Testis (tissue), 3 donors: ENCODE data around the gene ZKSCAN8. TPM values are rescaled to one million over a fixed set of nuclear protein-coding genes. Genes with fewer than 3 reads are reported as not detected.

Source experiments
- DNase-seq: peaks from one replicate; pipeline ENCODE4 v3.0.0-alpha.2; 2019
- H3K27ac ChIP-seq, 2 donors: fragments of 200-600 bp; sonication (generic); one replicate each; pipeline ENCODE4 v1.5.1; 2019
- H3K27me3 ChIP-seq: fragments of 200-600 bp; sonication (generic); one replicate; pipeline ENCODE4 v1.5.1; 2019
- H3K36me3 ChIP-seq: fragments of 200-600 bp; sonication (generic); one replicate; pipeline ENCODE4 v1.5.1; 2017; ENCODE audit warnings: low read depth; ENCODE audit errors: missing control alignments
- H3K4me1 ChIP-seq: fragments of 200-600 bp; sonication (generic); one replicate; pipeline ENCODE4 v1.5.1; 2019
- H3K4me3 ChIP-seq, 2 donors: fragments of 200-600 bp; sonication (generic); one replicate each; pipeline ENCODE4 v1.5.1; 2017 to 2019
- H3K9me3 ChIP-seq: fragments of 200-600 bp; sonication (generic); one replicate; pipeline ENCODE4 v1.5.1; 2017
- POLR2A ChIP-seq: fragments of 450-650 bp; IDR thresholded peaks from one replicate; pipeline ENCODE4 v1.6.1; 2017; ENCODE audit warnings: antibody characterized with exemption, mild to moderate bottlenecking, moderate library complexity
- WGBS, 2 donors: methylation state at CpG; one replicate each; pipeline ENCODE4 v1.1.5; 2018; 5-methylcytosine and 5-hydroxymethylcytosine counted together
- intact Hi-C: fragments of 100-400 bp; cut with DNase I; formaldehyde crosslinking; loops from one replicate; pipeline ENCODE4 v1.15.1; 2023; ENCODE audit warnings: low total_unique reads
- polyA plus RNA-seq: library from polyadenylated mRNA; stranded (reverse); fragments of 350-450 nt; fragmentation: Illumina TruSeq; extraction: RNeasy Lipid Tissue Mini Kit (QIAGEN cat#74804); gene quantifications from one replicate; pipeline ENCODE4 v1.2.3, GENCODE V29; 2014; ENCODE audit warnings: low read depth, low replicate concordance; ENCODE audit not compliant: insufficient read depth
- total RNA-seq, 2 donors: library from RNA; depleted of rRNA; stranded (reverse); fragments of >200 nt; gene quantifications; one replicate each; pipeline ENCODE4 v1.2.3, GENCODE V29; 2016
- TF ChIP-seq, protein P1 (sequence below), 3 experiments: fragments of 450-650 bp in 2 of 3; fragments of 200-600 bp in 1 of 3; sonication (generic) in 1 of 3; IDR thresholded peaks; one replicate each; pipeline ENCODE4 v1.5.1; 2016 to 2019; ENCODE audit warnings: antibody characterized with exemption in 3 of 3, mild to moderate bottlenecking in 2 of 3, moderate library complexity in 1 of 3

The ZKSCAN8 gene
- total and polyA plus RNA-seq, 3 donors from 2014 or later: 20.9 to 36.4 (median 34.1) TPM

DNA sequence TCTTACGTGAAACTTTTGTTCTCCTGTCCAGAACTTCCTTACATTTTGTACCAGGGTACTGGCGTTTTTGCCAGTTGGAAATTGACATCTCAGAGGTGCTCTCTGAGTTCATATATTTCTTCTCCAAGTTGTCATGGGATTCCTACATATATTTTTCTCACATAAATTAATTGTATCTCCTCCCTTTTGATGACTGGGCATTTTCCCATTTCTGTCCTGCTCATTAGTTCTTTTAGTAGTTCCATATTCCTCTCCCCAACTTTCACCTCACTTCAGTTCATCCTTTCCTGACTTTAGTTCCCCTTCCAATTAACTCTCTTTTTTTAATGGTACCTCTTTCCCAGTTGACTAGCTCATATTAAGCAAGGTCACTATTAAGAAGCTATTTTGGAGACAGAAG, 10.8 kb downstream of the ZKSCAN8 start:
- Histone ChIP-seq H3K4me1 (no peaks in the 10 kb centered on the region), H3K9me3 (no peaks in the 10 kb centered on the region), H3K4me3 (no peak overlapping the region), H3K36me3 (no peaks in the 10 kb centered on the region), H3K27ac (no peak overlapping the region), H3K27me3 (no peaks in the 10 kb centered on the region)
- intact Hi-C loops: no loop called here
- DNase-seq: no peak
- no peak for TF ChIP-seq POLR2A
- TF ChIP-seq, protein P1, sequence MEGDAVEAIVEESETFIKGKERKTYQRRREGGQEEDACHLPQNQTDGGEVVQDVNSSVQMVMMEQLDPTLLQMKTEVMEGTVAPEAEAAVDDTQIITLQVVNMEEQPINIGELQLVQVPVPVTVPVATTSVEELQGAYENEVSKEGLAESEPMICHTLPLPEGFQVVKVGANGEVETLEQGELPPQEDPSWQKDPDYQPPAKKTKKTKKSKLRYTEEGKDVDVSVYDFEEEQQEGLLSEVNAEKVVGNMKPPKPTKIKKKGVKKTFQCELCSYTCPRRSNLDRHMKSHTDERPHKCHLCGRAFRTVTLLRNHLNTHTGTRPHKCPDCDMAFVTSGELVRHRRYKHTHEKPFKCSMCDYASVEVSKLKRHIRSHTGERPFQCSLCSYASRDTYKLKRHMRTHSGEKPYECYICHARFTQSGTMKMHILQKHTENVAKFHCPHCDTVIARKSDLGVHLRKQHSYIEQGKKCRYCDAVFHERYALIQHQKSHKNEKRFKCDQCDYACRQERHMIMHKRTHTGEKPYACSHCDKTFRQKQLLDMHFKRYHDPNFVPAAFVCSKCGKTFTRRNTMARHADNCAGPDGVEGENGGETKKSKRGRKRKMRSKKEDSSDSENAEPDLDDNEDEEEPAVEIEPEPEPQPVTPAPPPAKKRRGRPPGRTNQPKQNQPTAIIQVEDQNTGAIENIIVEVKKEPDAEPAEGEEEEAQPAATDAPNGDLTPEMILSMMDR (IDR thresholded peaks at IDR 0.05): no peak
- 87 to 93% methylated on average over 2 of the region's 2 CpGs for WGBS, 2 donors

DNA sequence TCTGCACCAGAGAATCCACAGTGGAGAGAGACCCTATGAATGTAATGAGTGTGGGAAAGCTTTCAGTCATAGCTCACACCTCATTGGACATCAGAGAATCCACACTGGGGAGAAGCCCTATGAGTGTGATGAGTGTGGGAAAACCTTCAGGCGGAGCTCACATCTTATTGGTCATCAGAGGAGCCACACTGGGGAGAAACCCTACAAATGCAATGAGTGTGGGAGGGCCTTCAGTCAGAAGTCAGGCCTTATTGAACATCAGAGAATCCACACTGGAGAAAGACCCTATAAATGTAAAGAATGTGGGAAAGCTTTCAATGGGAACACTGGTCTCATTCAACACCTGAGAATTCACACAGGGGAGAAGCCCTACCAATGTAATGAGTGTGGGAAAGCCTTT, 11.9 kb downstream of the ZKSCAN8 start:
- 91 to 93% methylated on average over 1 of the region's 1 CpG for WGBS, 2 donors
- no peak for TF ChIP-seq POLR2A
- TF ChIP-seq, protein P1 (IDR thresholded peaks at IDR 0.05): no peak
- no peak for DNase-seq
- H3K36me3 ChIP-seq: no peaks in the 10 kb centered on the region
- no peaks in the 10 kb centered on the region for H3K9me3 ChIP-seq
- H3K4me3 ChIP-seq: no peak overlapping the region
- H3K4me1 ChIP-seq: no peaks in the 10 kb centered on the region
- no peaks in the 10 kb centered on the region for H3K27me3 ChIP-seq
- intact Hi-C loops: no loop called here
- H3K27ac ChIP-seq: no peak overlapping the region

DNA sequence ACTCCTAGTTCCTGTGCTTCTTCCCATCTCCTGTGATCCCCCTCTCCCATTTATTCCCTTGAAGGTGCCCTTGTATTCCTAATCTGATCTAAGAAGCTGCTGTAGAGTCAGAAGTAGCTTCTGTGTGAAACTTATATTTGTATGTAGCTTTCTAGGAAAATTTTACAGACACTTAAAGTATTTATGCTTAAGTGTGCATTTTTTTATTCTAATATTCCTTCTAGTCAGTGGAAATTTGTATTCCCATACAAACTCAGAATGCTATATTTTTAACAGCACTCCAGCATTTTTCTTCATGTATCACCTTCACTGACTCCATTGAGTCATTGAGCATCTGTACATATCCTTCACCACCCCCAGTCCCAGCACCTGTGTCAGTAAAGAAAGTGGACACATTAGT, 12.7 kb downstream of the ZKSCAN8 start:
- TF ChIP-seq, protein P1 (IDR thresholded peaks at IDR 0.05): no peak
- H3K4me3 ChIP-seq: no peak overlapping the region
- H3K9me3 ChIP-seq: no peaks in the 10 kb centered on the region
- H3K4me1 ChIP-seq: no peaks in the 10 kb centered on the region
- H3K27ac ChIP-seq: no peak overlapping the region
- H3K27me3 ChIP-seq: no peaks in the 10 kb centered on the region
- H3K36me3 ChIP-seq: no peaks in the 10 kb centered on the region
- intact Hi-C loops: no loop called here
- no peak for DNase-seq

DNA sequence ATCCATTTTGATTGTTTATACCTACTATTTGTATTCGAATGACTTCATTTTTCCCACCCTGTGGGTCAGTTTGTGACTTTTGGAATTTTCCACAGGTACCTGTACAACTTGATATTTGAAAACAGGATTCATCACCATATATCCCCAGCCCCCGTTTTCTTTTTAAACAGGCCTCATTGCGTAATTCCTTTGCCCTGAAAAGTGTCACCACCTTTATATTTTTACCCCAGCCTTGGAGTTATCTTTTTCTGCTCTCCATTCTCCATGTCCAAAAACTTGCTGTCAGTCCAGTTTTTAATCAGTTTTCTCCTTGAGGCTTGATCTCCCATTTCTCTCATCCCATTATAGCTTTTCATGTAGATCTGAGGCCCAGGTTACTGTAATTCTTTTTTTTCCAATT, 16.6 kb downstream of the ZKSCAN8 start:
- no peak for DNase-seq
- Histone ChIP-seq H3K27me3 (no peaks in the 10 kb centered on the region), H3K9me3 (no peaks in the 10 kb centered on the region), H3K4me3 (no peak overlapping the region), H3K4me1 (peaks cover 13% of the 10 kb centered on the region), H3K36me3 (no peaks in the 10 kb centered on the region), H3K27ac (no peak overlapping the region)
- TF ChIP-seq, protein P1 (IDR thresholded peaks at IDR 0.05): no peak
- no peak for TF ChIP-seq POLR2A
- intact Hi-C loops: no loop called here
- 92 to 94% methylated on average over 3 of the region's 3 CpGs for WGBS, 2 donors

DNA sequence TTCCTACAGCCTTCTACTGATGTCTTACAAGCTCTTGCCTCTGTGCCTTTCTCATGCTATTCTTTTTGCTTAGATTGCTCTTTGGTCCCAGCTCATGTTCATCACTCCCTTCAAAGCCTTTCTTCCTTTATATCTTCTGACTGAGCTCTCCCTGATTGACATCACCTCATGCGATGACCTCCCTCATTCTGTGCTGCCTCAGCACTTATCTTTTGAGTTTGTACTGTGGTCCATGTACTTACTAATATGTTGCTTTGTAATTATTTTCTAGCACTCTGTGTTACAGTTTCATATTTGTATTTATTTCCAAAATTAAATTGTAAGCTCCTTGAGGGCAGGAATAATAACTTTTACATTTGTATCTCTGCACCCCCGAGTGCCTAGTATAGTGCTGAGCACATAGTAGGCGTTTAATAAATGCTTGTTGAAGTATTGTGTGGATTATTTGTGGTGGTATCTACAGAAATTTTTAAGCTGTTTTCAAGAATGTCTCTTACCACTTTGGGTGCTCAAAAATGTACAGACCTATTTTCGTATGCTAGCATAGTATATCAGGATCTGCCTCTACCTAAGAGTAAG, 17.4 kb downstream of the ZKSCAN8 start:
- no peaks in the 10 kb centered on the region for H3K27me3 ChIP-seq
- H3K4me3 ChIP-seq: no peak overlapping the region
- H3K27ac ChIP-seq: no peak overlapping the region
- TF ChIP-seq, protein P1 (IDR thresholded peaks at IDR 0.05): no peak
- TF ChIP-seq POLR2A: no peak
- H3K36me3 ChIP-seq: no peaks in the 10 kb centered on the region
- DNase-seq: no peak
- 82 to 96% methylated on average over 4 of the region's 4 CpGs for WGBS, 2 donors
- peaks cover 13% of the 10 kb centered on the region for H3K4me1 ChIP-seq
- H3K9me3 ChIP-seq: no peaks in the 10 kb centered on the region
- intact Hi-C loops: no loop called here
